Measurements from ENCODE around the gene SRRM4.

Gene SRRM4

GRCh38 chr12:119071176-119071575, 89.8 kb downstream of the SRRM4 start:
- Histone ChIP-seq H3K27me3 (ENCODE audit: insufficient read depth, poor library complexity, severe bottlenecking) (no peaks in the 10 kb centered on the region), H3K27ac (replicated peaks) (no peak overlapping the region), H3K4me3 (replicated peaks; ENCODE audit: insufficient read depth, low read length) (no peak overlapping the region)
- TF ChIP-seq POLR2AphosphoS5 (IDR thresholded peaks at IDR 0.05; ENCODE audit: low read depth): no peak
- TF ChIP-seq CTCF (IDR thresholded peaks at IDR 0.05; ENCODE audit: insufficient read depth, low read length): no peak
- no peak for TF ChIP-seq REST (IDR thresholded peaks at IDR 0.05; ENCODE audit: insufficient replicate concordance, low read depth)
- no peak for TF ChIP-seq GABPA (IDR thresholded peaks at IDR 0.05; ENCODE audit: low read depth)
- TF ChIP-seq SPI1 (IDR thresholded peaks at IDR 0.05; ENCODE audit: borderline replicate concordance, low read depth): no peak
- DNase-seq (ENCODE audit: low read depth in 1 of 2, low spot score in 1 of 2): no peak

- no peak overlapping the region for H3K27ac ChIP-seq (replicated peaks)
Observed at GRCh38 chr12:119071638-119072231, 90.4 kb downstream of the SRRM4 start.

More at GRCh38 chr12:119071638-119072231, 90.4 kb downstream of the SRRM4 start:
- Histone ChIP-seq H3K4me3 (replicated peaks; ENCODE audit: insufficient read depth, low read length) (no peak overlapping the region), H3K27me3 (ENCODE audit: insufficient read depth, poor library complexity, severe bottlenecking) (no peaks in the 10 kb centered on the region)
- no peak for DNase-seq (ENCODE audit: low read depth in 1 of 2, low spot score in 1 of 2)
- no peak for TF ChIP-seq SPI1 (IDR thresholded peaks at IDR 0.05; ENCODE audit: borderline replicate concordance, low read depth)
- no peak for TF ChIP-seq GABPA (IDR thresholded peaks at IDR 0.05; ENCODE audit: low read depth)
- no peak for TF ChIP-seq CTCF (IDR thresholded peaks at IDR 0.05; ENCODE audit: insufficient read depth, low read length)
- TF ChIP-seq POLR2AphosphoS5 (IDR thresholded peaks at IDR 0.05; ENCODE audit: low read depth): no peak
- no peak for TF ChIP-seq REST (IDR thresholded peaks at IDR 0.05; ENCODE audit: insufficient replicate concordance, low read depth)

Measured in HL-60 (cell line).